Activated CD4-positive, CD25-positive, alpha-beta regulatory T cell (primary cell): ENCODE measurements around the gene RRAS2.
"Not testable (repeated sequence)": the region's sequence is repeated elsewhere in the genome, so short reads cannot be mapped to it uniquely, and the experiment has no call there.

Source experiments
- DNase-seq, 4 experiments: peaks; one replicate each; lab custom pipeline; 2025; lab: John Stamatoyannopoulos, UW

Gene RRAS2

GRCh38 chr11:14255238-14255534 is 103.8 kb downstream of the RRAS2 start:
- no peak for DNase-seq

GRCh38 chr11:14254533-14255237 is 104.3 kb downstream of the RRAS2 start:
- DNase-seq = no peak

- DNase-seq = no peak
Measured at GRCh38 chr11:14253840-14254239, 105.1 kb downstream of the RRAS2 start.

GRCh38 chr11:14253421-14253820 is 105.6 kb downstream of the RRAS2 start:
- no peak for DNase-seq

GRCh38 chr11:14252501-14252900 is 106.5 kb downstream of the RRAS2 start:
- DNase-seq = not testable (repeated sequence)

GRCh38 chr11:14251754-14252153 is 107.2 kb downstream of the RRAS2 start:
- no peak for DNase-seq

- peak; percentile 40 to 50 (median 48) for DNase-seq
Measured at GRCh38 chr11:14249121-14249963, 109.6 kb downstream of the RRAS2 start.

- peak in 1 of 4 experiments; percentile 18 for DNase-seq
Measured at GRCh38 chr11:14248580-14248981, 110.4 kb downstream of the RRAS2 start.

- DNase-seq = no peak
Measured at GRCh38 chr11:14245444-14245843, 113.5 kb downstream of the RRAS2 start.

GRCh38 chr11:14244926-14245325 is 114.1 kb downstream of the RRAS2 start:
- no peak for DNase-seq

GRCh38 chr11:14242733-14243132 is 116.2 kb downstream of the RRAS2 start:
- no peak for DNase-seq

- DNase-seq = no peak
Measured at GRCh38 chr11:14242187-14242586, 116.8 kb downstream of the RRAS2 start.

- no peak for DNase-seq
Measured at GRCh38 chr11:14240951-14241350, 118.0 kb downstream of the RRAS2 start.

GRCh38 chr11:14240221-14240620 is 118.8 kb downstream of the RRAS2 start:
- DNase-seq = no peak

GRCh38 chr11:14237444-14237961 is 121.5 kb downstream of the RRAS2 start:
- no peak for DNase-seq

- DNase-seq = no peak
Measured at GRCh38 chr11:14235701-14236100, 123.3 kb downstream of the RRAS2 start.

GRCh38 chr11:14234446-14234845 is 124.5 kb downstream of the RRAS2 start:
- no peak for DNase-seq

- DNase-seq = no peak
Measured at GRCh38 chr11:14232652-14233051, 126.3 kb downstream of the RRAS2 start.

- DNase-seq = no peak
Measured at GRCh38 chr11:14230407-14230806, 128.6 kb downstream of the RRAS2 start.

GRCh38 chr11:14229472-14229871 is 129.5 kb downstream of the RRAS2 start:
- DNase-seq = no peak

- DNase-seq = no peak
Measured at GRCh38 chr11:14228356-14228755, 130.6 kb downstream of the RRAS2 start.
